Measurements from ENCODE around the gene KCNJ5. TPM values are rescaled to one million over a fixed set of nuclear protein-coding genes. Genes with fewer than 3 reads are reported as not detected.

The KCNJ5 gene
- total RNA-seq, 1 experiment from 2014 or later, result 0.11 TPM

DNA sequence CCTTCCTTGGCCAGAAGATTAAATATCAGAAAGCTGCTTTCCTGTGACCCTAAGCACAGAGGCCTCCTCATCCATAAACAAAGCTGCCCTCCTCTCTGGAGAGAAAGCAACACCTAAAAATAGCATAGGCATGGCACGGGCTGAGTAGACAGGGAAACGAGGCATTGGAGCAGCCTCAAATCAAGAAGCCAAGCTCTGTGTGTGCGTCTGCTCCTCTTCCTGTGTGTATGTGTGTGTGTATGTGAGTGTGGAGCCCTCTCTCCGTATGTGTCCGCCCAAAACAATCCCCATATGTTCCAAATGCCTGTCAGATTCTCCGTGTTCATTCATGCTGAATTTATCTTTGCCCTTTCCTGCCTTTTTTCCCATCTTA lies 24.0 kb downstream of the KCNJ5 start:
- DNase-seq, result no peak
- Histone ChIP-seq H3K9me3 (ENCODE audit: control insufficient read depth, low read depth, low read length) (no peaks in the 10 kb centered on the region), H4K91ac (ENCODE audit: insufficient read length, low read depth, low read length) (no peak overlapping the region), H3K4me2 (ENCODE audit: insufficient read depth, insufficient read length, low read length) (no peak overlapping the region), H3K79me1 (ENCODE audit: insufficient read depth, low read depth, low read length, poor library complexity, severe bottlenecking) (no peaks in the 10 kb centered on the region), H3K18ac (ENCODE audit: insufficient read length, low read depth, low read length) (no peak overlapping the region), H3K56ac (ENCODE audit: insufficient read length, low read depth, low read length) (no peak overlapping the region), H3T11ph (ENCODE audit: low read length) (no peak overlapping the region), H2BK20ac (ENCODE audit: low read depth, low read length, poor library complexity, severe bottlenecking) (no peak overlapping the region), H3K27me3 (ENCODE audit: insufficient read depth, low read length) (no peaks in the 10 kb centered on the region), H3K4ac (ENCODE audit: low read depth, low read length) (no peak overlapping the region), H3K23me2 (ENCODE audit: insufficient read length, low read depth, low read length, poor library complexity, severe bottlenecking) (no peaks in the 10 kb centered on the region), H3K4me1 (ENCODE audit: insufficient read depth, low read length) (no peaks in the 10 kb centered on the region), H2BK120ac (ENCODE audit: low read depth, low read length, poor library complexity, severe bottlenecking) (no peak overlapping the region), H2AK5ac (ENCODE audit: insufficient read length, low read length) (no peak overlapping the region), H2AFZ (ENCODE audit: low read length) (no peak overlapping the region), H3K23ac (ENCODE audit: insufficient read length, low read depth, low read length) (no peak overlapping the region), H3K27ac (ENCODE audit: insufficient read length, low read depth, low read length) (no peak overlapping the region), H3K9ac (ENCODE audit: extremely low read depth, insufficient read length, low read length) (no peak overlapping the region), H4K20me1 (ENCODE audit: control insufficient read depth, insufficient read depth, insufficient read length) (no peaks in the 10 kb centered on the region), H2BK5ac (ENCODE audit: insufficient read length, low read length) (no peak overlapping the region), H4K5ac (ENCODE audit: insufficient read length, low read depth, low read length) (no peak overlapping the region), H3K79me2 (ENCODE audit: insufficient read depth, low read length) (no peaks in the 10 kb centered on the region), H2BK15ac (ENCODE audit: low read depth, low read length) (no peak overlapping the region), H4K8ac (replicated peaks; ENCODE audit: insufficient read length, low read depth, low read length) (no peak overlapping the region), H3K14ac (ENCODE audit: insufficient read depth, low read length) (no peak overlapping the region; the same call in 1 of the 2 replicates), H2BK12ac (ENCODE audit: insufficient read length, low read depth, low read length) (no peak overlapping the region)
- Mint-ChIP-seq H3K27ac (no peak overlapping the region; a peak in 1 of 7 replicates), H3K27me3 (ENCODE audit: low read depth) (peaks cover 61% of the 10 kb centered on the region), H3K4me3 (no peak overlapping the region), H3K4me1 (peaks cover 0 to 3% of the 10 kb centered on the region in 2 experiments; a peak in 1 of 4 replicates), H3K36me3 (ENCODE audit: insufficient read depth in 1 of 3, low read depth in 3 of 3) (0 out of 7 replicates have a peak, but pooled peaks cover 0 to 4% (median 0%) of the 10 kb centered on the region in 3 experiments), H3K9me3 (peaks cover 0 to 7% of the 10 kb centered on the region in 2 experiments; a peak in 4 of 5 replicates)
- TF ChIP-seq, protein P1, sequence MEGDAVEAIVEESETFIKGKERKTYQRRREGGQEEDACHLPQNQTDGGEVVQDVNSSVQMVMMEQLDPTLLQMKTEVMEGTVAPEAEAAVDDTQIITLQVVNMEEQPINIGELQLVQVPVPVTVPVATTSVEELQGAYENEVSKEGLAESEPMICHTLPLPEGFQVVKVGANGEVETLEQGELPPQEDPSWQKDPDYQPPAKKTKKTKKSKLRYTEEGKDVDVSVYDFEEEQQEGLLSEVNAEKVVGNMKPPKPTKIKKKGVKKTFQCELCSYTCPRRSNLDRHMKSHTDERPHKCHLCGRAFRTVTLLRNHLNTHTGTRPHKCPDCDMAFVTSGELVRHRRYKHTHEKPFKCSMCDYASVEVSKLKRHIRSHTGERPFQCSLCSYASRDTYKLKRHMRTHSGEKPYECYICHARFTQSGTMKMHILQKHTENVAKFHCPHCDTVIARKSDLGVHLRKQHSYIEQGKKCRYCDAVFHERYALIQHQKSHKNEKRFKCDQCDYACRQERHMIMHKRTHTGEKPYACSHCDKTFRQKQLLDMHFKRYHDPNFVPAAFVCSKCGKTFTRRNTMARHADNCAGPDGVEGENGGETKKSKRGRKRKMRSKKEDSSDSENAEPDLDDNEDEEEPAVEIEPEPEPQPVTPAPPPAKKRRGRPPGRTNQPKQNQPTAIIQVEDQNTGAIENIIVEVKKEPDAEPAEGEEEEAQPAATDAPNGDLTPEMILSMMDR (conservative IDR thresholded peaks at IDR 0.05), result no peak
- no CpG with 5 or more reads among the region's 6 CpGs for WGBS (ENCODE audit: extremely low coverage, insufficient read length, low lambda C conversion rate)

All from H9 (cell line).